Kidney (tissue), 14 donors: ENCODE data around the gene PRPS1. TPM values are rescaled to one million over a fixed set of nuclear protein-coding genes. Genes with fewer than 3 reads are reported as not detected.

Experiments used
- DNase-seq, 5 donors: peaks; one replicate each; pipeline ENCODE4 v3.0.0-alpha.2; 2013 to 2020
- FAIRE-seq: peaks from 2 replicates; lab custom pipeline; 2012; peaks lifted over from hg19 to GRCh38; lab: Jason Lieb, UNC
- H3K27ac ChIP-seq, 2 donors: one replicate each; pipeline ENCODE4 v1.7.0; 2013; ENCODE audit warnings: low read depth in 2 of 2, low read length in 2 of 2, inconsistent platforms in 1 of 2
- H3K27me3 ChIP-seq: one replicate; pipeline ENCODE4 v1.7.1; 2013; ENCODE audit warnings: low read length, inconsistent platforms; ENCODE audit not compliant: control insufficient read depth, insufficient read depth
- H3K36me3 ChIP-seq, 3 donors: one replicate each; pipeline versions ENCODE4 v1.7.0 to v1.7.1; 2013; ENCODE audit warnings: low read length in 3 of 3, control low read depth in 1 of 3, inconsistent platforms in 1 of 3; ENCODE audit not compliant: insufficient read depth in 3 of 3, control insufficient read depth in 2 of 3
- H3K4me1 ChIP-seq, 3 donors: one replicate each; pipeline versions ENCODE4 v1.7.0 to v1.7.1; 2013; ENCODE audit warnings: low read length in 3 of 3, inconsistent platforms in 1 of 3, low read depth in 1 of 3; ENCODE audit not compliant: control insufficient read depth in 2 of 3, insufficient read depth in 2 of 3
- H3K4me3 ChIP-seq, 3 donors: one replicate each; pipeline versions ENCODE4 v1.7.0 to v1.8.1; 2013; ENCODE audit warnings: low read length in 3 of 3, control low read depth in 1 of 3, inconsistent platforms in 1 of 3
- H3K9ac ChIP-seq, 3 donors: one replicate each; pipeline versions ENCODE4 v1.7.0 to v1.7.1; 2013; ENCODE audit warnings: low read length in 3 of 3, control low read depth in 1 of 3, inconsistent platforms in 1 of 3
- H3K9me3 ChIP-seq, 3 donors: one replicate each; pipeline versions ENCODE4 v1.7.0 to v1.7.1; 2013; ENCODE audit warnings: low read length in 3 of 3, control low read depth in 1 of 3, inconsistent platforms in 1 of 3; ENCODE audit not compliant: control insufficient read depth in 2 of 3, insufficient read depth in 1 of 3
- CTCF ChIP-seq: IDR thresholded peaks from 3 replicates; pipeline ENCODE4 v1.5.1; 2012; ENCODE audit warnings: mild to moderate bottlenecking, moderate library complexity, borderline replicate concordance; ENCODE audit not compliant: insufficient read depth; ENCODE audit errors: extremely low read depth
- intact Hi-C: fragments of 100-400 bp; cut with DNase I; formaldehyde crosslinking; loops from one replicate; pipeline ENCODE4 v1.11.1; 2022
- polyA plus RNA-seq: library from polyadenylated mRNA; stranded (reverse); fragments of 350-450 nt; fragmentation: Illumina TruSeq; extraction: RNeasy Lipid Tissue Mini Kit (QIAGEN cat#74804); gene quantifications from one replicate; pipeline ENCODE4 v1.2.3, GENCODE V29; 2014; ENCODE audit warnings: low read depth, low replicate concordance; ENCODE audit not compliant: insufficient read depth
- total RNA-seq: library from RNA; stranded (reverse); fragmentation: NEBNext Ultra II Directional; extraction: Animal tissue kit (Norgen Biotek cat#: 25700); gene quantifications from one replicate; pipeline ENCODE4 v1.2.1, GENCODE V29; 2021
- donor health status: control.
- donor health status: control.
- donor health status: control.
- donor health status: control.
- donor health status: control.
- donor health status: DM: yes; HTN: yes; CAD: no.
- donor health status: Normal renal cell carcinoma (clear cell type).

Gene PRPS1
- total and polyA plus RNA-seq, 2 donors from 2014 or later, result 29.3 to 32.8 TPM

GRCh38 chrX:107700317-107700774, 72.0 kb downstream of the PRPS1 start:
- H3K4me1 ChIP-seq, result peaks cover 0 to 11% (median 8%) of the 10 kb centered on the region in 3 donors
- intact Hi-C loops, result no loop called here
- H3K27ac ChIP-seq, result peak overlapping the region; percentile 19 to 69
- no peak for TF ChIP-seq CTCF
- no peaks in the 10 kb centered on the region for H3K9me3 ChIP-seq
- no peaks in the 10 kb centered on the region for H3K27me3 ChIP-seq
- FAIRE-seq (no peak), DNase-seq (peak in 3 of 5 donors; percentile 43 to 70 (median 58))
- no peak overlapping the region for H3K9ac ChIP-seq
- H3K36me3 ChIP-seq, result no peaks in the 10 kb centered on the region
- H3K4me3 ChIP-seq, result no peak overlapping the region

Other genes with a start within 250 kb of the PRPS1 start
- gene FRMPD3, start 178.9 kb upstream of the PRPS1 start, total RNA-seq, result 0.25 TPM
- gene FRMPD3, start 178.9 kb upstream of the PRPS1 start, polyA plus RNA-seq, result not detected
- gene TSC22D3, start 147.3 kb downstream of the PRPS1 start, total RNA-seq, result 320 TPM
- gene TSC22D3, start 147.3 kb downstream of the PRPS1 start, polyA plus RNA-seq, result 160 TPM
- not detected for gene NCBP2L, start 149.2 kb downstream of the PRPS1 start, total RNA-seq
- not detected for gene NCBP2L, start 149.2 kb downstream of the PRPS1 start, polyA plus RNA-seq
- 16.5 TPM for gene MID2, start 197.4 kb downstream of the PRPS1 start, total RNA-seq
- 2.7 TPM for gene MID2, start 197.4 kb downstream of the PRPS1 start, polyA plus RNA-seq